AG09309 (cell line): Measurements from ENCODE around the gene SMG6.

Source experiments
- DNase-seq: peaks from one replicate; pipeline ENCODE4 v3.0.0-alpha.2; 2010; ENCODE audit warnings: low read depth
- H3K4me3 ChIP-seq: 2 replicates; pipeline ENCODE4 v1.5.1; 2011; ENCODE audit warnings: mild to moderate bottlenecking, low read depth, low read length, moderate library complexity; ENCODE audit not compliant: control insufficient read depth
- TF ChIP-seq, protein P1 (sequence below): IDR thresholded peaks from 2 replicates; pipeline ENCODE4 v1.5.1; 2011; ENCODE audit warnings: mild to moderate bottlenecking, low read depth, low read length, inconsistent platforms; ENCODE audit not compliant: insufficient read depth, control insufficient read depth; ENCODE audit errors: missing control alignments

SMG6 gene

DNA sequence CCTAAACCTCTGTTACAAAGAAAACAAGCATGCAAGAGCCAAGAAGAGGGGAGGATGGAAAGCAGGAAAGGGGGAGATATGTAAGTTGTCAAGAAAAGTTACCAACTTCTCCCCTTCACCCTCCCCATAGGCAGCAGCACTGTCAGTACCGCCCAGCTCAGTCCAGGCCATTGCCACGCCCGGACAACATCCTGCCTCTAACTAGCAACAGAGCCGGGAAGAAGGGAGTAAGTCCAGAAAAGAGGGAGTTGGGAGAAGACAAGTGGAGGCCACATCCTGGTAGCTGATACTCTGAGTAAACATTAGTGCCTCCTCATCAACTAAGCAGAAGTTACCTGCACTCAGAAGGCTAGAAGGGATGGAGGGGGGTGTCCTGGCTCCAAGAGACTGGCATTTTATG lies 113.6 kb downstream of the SMG6 start:
- TF ChIP-seq, protein P1, sequence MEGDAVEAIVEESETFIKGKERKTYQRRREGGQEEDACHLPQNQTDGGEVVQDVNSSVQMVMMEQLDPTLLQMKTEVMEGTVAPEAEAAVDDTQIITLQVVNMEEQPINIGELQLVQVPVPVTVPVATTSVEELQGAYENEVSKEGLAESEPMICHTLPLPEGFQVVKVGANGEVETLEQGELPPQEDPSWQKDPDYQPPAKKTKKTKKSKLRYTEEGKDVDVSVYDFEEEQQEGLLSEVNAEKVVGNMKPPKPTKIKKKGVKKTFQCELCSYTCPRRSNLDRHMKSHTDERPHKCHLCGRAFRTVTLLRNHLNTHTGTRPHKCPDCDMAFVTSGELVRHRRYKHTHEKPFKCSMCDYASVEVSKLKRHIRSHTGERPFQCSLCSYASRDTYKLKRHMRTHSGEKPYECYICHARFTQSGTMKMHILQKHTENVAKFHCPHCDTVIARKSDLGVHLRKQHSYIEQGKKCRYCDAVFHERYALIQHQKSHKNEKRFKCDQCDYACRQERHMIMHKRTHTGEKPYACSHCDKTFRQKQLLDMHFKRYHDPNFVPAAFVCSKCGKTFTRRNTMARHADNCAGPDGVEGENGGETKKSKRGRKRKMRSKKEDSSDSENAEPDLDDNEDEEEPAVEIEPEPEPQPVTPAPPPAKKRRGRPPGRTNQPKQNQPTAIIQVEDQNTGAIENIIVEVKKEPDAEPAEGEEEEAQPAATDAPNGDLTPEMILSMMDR, result no peak

DNA sequence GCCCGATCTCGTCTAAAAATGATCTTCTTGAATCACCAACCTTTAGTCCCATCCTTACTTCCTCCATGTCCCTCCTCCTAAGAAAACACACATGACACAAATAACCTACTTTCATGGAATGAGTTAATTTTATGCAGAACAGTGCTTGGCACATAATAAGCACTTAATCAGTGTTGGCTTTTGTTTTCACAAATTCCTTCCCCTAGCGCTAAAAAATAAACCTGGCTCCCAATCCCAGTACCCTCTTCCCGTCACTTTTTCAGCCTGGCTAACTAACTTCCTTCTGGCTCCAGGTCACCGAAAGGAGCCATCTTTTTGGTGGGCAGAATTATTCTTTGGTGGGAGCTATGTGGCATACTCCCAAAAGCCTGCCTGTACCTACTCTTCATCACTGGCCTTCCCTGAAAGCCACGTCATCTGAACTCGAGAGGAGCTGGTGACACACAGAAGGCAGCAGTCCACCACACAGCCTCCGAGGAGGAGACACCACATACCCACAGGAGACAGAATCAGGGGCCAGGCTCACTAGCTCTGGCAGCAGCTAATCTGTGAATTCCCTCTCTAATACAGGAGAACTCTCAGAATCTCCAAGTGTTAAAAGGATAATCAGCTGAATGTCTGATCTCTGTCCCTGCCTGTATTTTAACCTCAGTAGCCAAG lies 114.5 kb downstream of the SMG6 start:
- TF ChIP-seq, protein P1, result no peak
- DNase-seq, result no peak
- no peak overlapping the region for H3K4me3 ChIP-seq

More for the DNA sequence above, 113.6 kb downstream of the SMG6 start:
- no peak overlapping the region for H3K4me3 ChIP-seq
- no peak for DNase-seq

DNA sequence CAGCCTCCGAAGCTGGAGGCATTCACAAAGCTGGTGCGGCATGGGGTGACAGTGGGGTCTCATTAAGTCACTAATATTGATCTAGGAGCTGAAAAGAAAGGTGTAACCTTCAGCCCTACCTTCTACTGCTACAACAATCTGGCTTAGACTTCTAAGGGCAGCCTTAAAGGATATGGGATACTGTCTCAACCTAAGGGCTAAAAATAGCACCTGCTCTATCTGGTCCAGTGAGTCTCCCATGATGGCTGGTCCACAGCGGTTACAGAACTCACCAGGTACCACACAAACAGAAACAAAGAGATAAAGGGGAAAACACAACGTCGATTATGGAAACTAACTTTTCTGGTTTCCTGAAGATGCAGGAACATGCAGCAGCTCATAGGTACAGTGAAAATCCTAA lies 115.8 kb downstream of the SMG6 start:
- TF ChIP-seq, protein P1, result no peak
- DNase-seq, result no peak

DNA sequence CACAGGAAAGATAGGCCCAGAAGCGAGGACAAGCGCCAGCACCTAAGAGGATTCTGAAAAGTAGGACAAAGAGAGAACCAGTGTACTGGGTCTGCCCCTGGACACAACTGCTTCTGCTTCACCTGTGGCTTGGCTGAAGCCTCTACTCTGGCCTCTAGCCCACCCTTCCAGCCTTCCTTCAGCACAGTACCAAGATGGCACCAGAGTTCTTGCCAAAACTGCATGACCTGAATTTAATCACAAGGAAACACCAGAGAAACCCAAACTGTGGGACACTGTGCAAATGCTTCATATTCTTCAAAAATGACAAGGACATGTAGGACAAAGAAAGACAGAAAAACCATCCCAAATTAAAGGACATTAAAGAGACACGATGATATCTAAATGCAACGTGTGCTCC lies 116.6 kb downstream of the SMG6 start:
- DNase-seq, result no peak
- H3K4me3 ChIP-seq, result no peak overlapping the region
- TF ChIP-seq, protein P1, result no peak

More for the DNA sequence above, 115.8 kb downstream of the SMG6 start:
- H3K4me3 ChIP-seq, result no peak overlapping the region

DNA sequence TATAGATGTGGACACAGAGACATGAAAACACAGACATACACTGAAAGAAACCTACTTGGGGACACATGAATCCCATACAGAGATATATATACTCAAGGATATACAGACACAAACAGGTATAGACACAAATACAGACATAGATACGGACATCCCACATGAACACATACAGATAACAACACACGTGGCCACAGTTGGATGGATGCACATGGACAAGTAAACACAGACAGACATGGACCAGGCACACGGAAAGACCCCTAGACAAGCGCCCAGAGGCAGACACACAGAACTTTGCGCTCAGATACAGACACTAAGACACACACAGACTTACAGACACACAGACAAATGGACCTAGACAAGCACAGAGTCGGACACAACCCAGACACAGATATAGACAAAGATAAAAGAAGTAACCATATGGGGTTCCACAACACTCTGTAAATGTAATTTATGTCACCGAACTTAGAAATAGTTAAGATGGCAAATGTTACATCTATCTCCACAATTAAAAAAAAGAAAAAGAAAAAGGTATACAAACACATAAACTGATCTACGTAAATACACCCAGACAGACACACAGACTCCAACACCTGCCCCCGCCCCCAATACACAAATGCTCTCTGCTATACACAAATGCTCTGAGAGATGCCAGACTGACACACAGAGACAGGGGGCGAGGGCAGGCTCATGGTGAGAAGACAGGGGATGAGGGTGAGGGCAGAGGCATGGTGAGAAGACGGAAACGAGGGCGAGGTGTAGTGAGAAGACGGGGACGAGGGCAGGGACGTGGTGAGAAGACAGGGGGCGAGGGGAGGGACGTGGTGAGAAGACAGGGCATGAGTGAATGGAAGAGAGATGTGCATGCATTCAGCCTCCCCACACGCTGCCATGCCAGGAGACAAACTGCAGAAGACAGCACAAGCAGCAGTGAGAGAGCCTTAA lies 118.3 kb downstream of the SMG6 start:
- DNase-seq, result no peak
- TF ChIP-seq, protein P1, result no peak
- H3K4me3 ChIP-seq, result no peak overlapping the region

DNA sequence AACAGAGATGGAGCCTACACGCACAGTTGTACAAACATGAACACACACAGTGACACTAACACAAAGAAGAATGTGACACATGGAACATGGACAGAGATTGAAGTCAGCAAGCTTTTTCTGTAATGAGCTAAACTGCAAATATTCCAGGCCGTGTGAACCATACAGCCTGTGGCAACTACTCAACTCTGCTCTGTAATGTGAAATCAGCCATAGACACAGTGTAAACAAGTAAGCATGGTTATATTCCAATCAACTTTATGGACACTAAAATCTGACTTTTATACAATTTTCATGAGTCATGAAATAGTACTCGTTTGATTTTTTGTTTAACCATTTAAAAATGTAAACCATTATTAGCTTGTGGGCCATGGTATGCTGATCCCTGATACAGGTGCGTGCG lies 120.2 kb downstream of the SMG6 start:
- no peak overlapping the region for H3K4me3 ChIP-seq
- no peak for DNase-seq
- TF ChIP-seq, protein P1, result no peak
